Naive thymus-derived CD4-positive, alpha-beta T cell (primary cell): Measurements from ENCODE around the gene NKPD1. TPM values are rescaled to one million over a fixed set of nuclear protein-coding genes. Genes with fewer than 3 reads are reported as not detected.

Source experiments
- ATAC-seq: fragments of 150-1000 bp; cut with Tn5 transposase; 2 replicates; pipeline ENCODE4 v1.10.0; 2021; ENCODE audit warnings: mild to moderate bottlenecking, moderate library complexity
- CTCF ChIA-PET: fragments of 350-600 bp; sonication (Branson Sonifier 250); formaldehyde crosslinking; loops from one replicate; lab custom pipeline; 2021; ENCODE audit warnings: antibody characterized with exemption; lab: Charles Lee
- POLR2A ChIA-PET: fragments of 350-600 bp; sonication (Branson Sonifier 250); formaldehyde crosslinking; loops from one replicate; lab custom pipeline; 2021; ENCODE audit warnings: antibody characterized with exemption, inconsistent platforms; lab: Charles Lee
- DNase-seq, 9 donors: peaks; one replicate each; pipeline versions ENCODE4 v3.0.0 to v3.0.0-alpha.2; 2020 to 2022; ENCODE audit warnings: mixed read lengths in 1 of 9
- H3K27ac ChIP-seq: one replicate; pipeline ENCODE4 v1.7.0; 2013; ENCODE audit warnings: mild to moderate bottlenecking, low read depth, low read length, moderate library complexity
- H3K27me3 ChIP-seq, 2 donors: one replicate each; pipeline ENCODE4 v1.7.0; 2013; ENCODE audit warnings: low read length in 2 of 2, mild to moderate bottlenecking in 2 of 2, moderate library complexity in 2 of 2; ENCODE audit not compliant: control insufficient read depth in 2 of 2, insufficient read depth in 2 of 2
- H3K36me3 ChIP-seq, 3 experiments: 1 replicate in 2 of 3; 2 replicates in 1 of 3; pipeline ENCODE4 v1.7.0; 2013; ENCODE audit warnings: low read length in 3 of 3, mild to moderate bottlenecking in 3 of 3, moderate library complexity in 1 of 3; ENCODE audit not compliant: insufficient read depth in 3 of 3, control insufficient read depth in 2 of 3
- H3K4me1 ChIP-seq, 2 donors: one replicate each; pipeline ENCODE4 v1.7.0; 2013; ENCODE audit warnings: low read length in 2 of 2, mild to moderate bottlenecking in 2 of 2, moderate library complexity in 1 of 2; ENCODE audit not compliant: control insufficient read depth in 2 of 2, insufficient read depth in 2 of 2
- H3K4me3 ChIP-seq: 2 replicates; pipeline ENCODE4 v1.7.0; 2013; ENCODE audit warnings: mild to moderate bottlenecking, low read length
- H3K9me3 ChIP-seq, 3 experiments: 1 replicate in 2 of 3; 2 replicates in 1 of 3; pipeline ENCODE4 v1.7.0; 2013; ENCODE audit warnings: low read length in 3 of 3; ENCODE audit not compliant: control insufficient read depth in 2 of 3
- H3K27ac Mint-ChIP-seq, 9 donors: one replicate each; pipeline ENCODE4 v1.8.0; 2020 to 2022; ENCODE audit warnings: mixed read lengths in 9 of 9, mild to moderate bottlenecking in 8 of 9, moderate library complexity in 5 of 9, inconsistent platforms in 2 of 9
- H3K27me3 Mint-ChIP-seq, 5 donors: one replicate each; pipeline ENCODE4 v1.8.0; 2021 to 2022; ENCODE audit warnings: mixed read lengths in 5 of 5, mild to moderate bottlenecking in 1 of 5
- H3K36me3 Mint-ChIP-seq, 5 donors: one replicate each; pipeline ENCODE4 v1.8.0; 2020 to 2022; ENCODE audit warnings: mixed read lengths in 5 of 5, mild to moderate bottlenecking in 3 of 5, inconsistent platforms in 1 of 5
- H3K4me1 Mint-ChIP-seq, 7 donors: one replicate each; pipeline ENCODE4 v1.8.0; 2020 to 2022; ENCODE audit warnings: mixed read lengths in 7 of 7, mild to moderate bottlenecking in 3 of 7, inconsistent platforms in 1 of 7
- H3K4me3 Mint-ChIP-seq, 10 donors: one replicate each; pipeline ENCODE4 v1.8.0; 2020 to 2022; ENCODE audit warnings: mild to moderate bottlenecking in 10 of 10, mixed read lengths in 10 of 10, moderate library complexity in 6 of 10, inconsistent platforms in 2 of 10
- H3K9me3 Mint-ChIP-seq, 11 donors: one replicate each; pipeline ENCODE4 v1.8.0; 2020 to 2022; ENCODE audit warnings: mixed read lengths in 11 of 11, mild to moderate bottlenecking in 4 of 11, inconsistent platforms in 1 of 11, moderate library complexity in 1 of 11
- intact Hi-C, 2 donors: fragments of 100-400 bp; cut with micrococcal nuclease; formaldehyde crosslinking; loops; one replicate each; pipeline ENCODE4 v1.15.1; 2023
- polyA plus RNA-seq, 2 donors: library from polyadenylated mRNA; unstranded; fragments of 300-500 nt; fragmentation: Illumina TruSeq; gene quantifications; one replicate each; pipeline ENCODE4 v1.2.3, GENCODE V29; 2021
- total RNA-seq, 6 experiments: library from RNA in 5 of 6; stranded (reverse) in 5 of 6; gene quantifications; 1 replicate in 5 of 6; 2 replicates in 1 of 6; pipeline ENCODE4 v1.2.3 and lab custom pipeline; 2021 to 2026

NKPD1 gene
- total and polyA plus RNA-seq, 7 experiments from 2014 or later, result 0.07 to 1.2 (median 0.68) TPM

- Histone ChIP-seq H3K27ac (no peak overlapping the region), H3K36me3 (no peaks in the 10 kb centered on the region), H3K4me3 (peak overlapping the region; percentile 51), H3K27me3 (no peaks in the 10 kb centered on the region), H3K9me3 (no peaks in the 10 kb centered on the region), H3K4me1 (peaks cover 7 to 21% of the 10 kb centered on the region in 2 donors)
- DNase-seq (peak; percentile 26 to 63 (median 50)), ATAC-seq (peak; percentile 70)
- H3K4me1 Mint-ChIP-seq, result peaks cover 9 to 28% (median 22%) of the 10 kb centered on the region in 7 donors
- CTCF ChIA-PET, result interaction anchor here (1.3 to 1.8 kb wide), 2 partner anchors 49 to 61 kb away, joined by 3 to 5 read pairs; no protein-coding TSS in a partner anchor
- peaks cover 0 to 4% (median 0%) of the 10 kb centered on the region in 11 donors for H3K9me3 Mint-ChIP-seq
- H3K27ac Mint-ChIP-seq, result peak overlapping the region in 7 of 9 donors; percentile 14 to 78 (median 57)
- intact Hi-C loops, result loop anchor here in 1 of 2 donors (1.0 to 2.0 kb wide), 2 partner anchors 26 to 60 kb away; partner anchors contain the start of genes BLOC1S3, PPP1R37 and TRAPPC6A
- peaks cover 6 to 30% (median 10%) of the 10 kb centered on the region in 5 donors for H3K27me3 Mint-ChIP-seq
- H3K4me3 Mint-ChIP-seq, result peak overlapping the region; percentile 76 to 90 (median 82)
- H3K36me3 Mint-ChIP-seq, result peaks cover 0 to 13% (median 0%) of the 10 kb centered on the region in 5 donors
- POLR2A ChIA-PET, result interaction anchor here (1.3 to 3.9 kb wide), 4 partner anchors 12 to 61 kb away, joined by 3 to 29 read pairs (median 8); partner anchors contain the start of genes BLOC1S3, PPP1R37 and TRAPPC6A
Observed at GRCh38 chr19:45152504-45153338, 8.1 kb downstream of the NKPD1 start.

- intact Hi-C loops, result loop anchor here in 1 of 2 donors (2.0 kb wide), 1 partner anchor 59 kb away; the partner anchor contains the start of gene PPP1R37
- H3K27me3 ChIP-seq, result no peaks in the 10 kb centered on the region
- CTCF ChIA-PET, result interaction anchor here (1.3 kb wide), 1 partner anchor 60 kb away, joined by 3 read pairs; no protein-coding TSS in a partner anchor
- POLR2A ChIA-PET, result interaction anchor here (1.3 to 3.9 kb wide), 4 partner anchors 12 to 60 kb away, joined by 3 to 29 read pairs (median 8); partner anchors contain the start of genes BLOC1S3, PPP1R37 and TRAPPC6A
- no peaks in the 10 kb centered on the region for H3K9me3 ChIP-seq
- ATAC-seq (no peak), DNase-seq (no peak)
- H3K4me3 ChIP-seq, result peak overlapping the region; percentile 51
- H3K4me1 Mint-ChIP-seq, result peaks cover 9 to 28% (median 22%) of the 10 kb centered on the region in 7 donors
- peak overlapping the region in 1 of 9 donors; percentile 46 for H3K27ac Mint-ChIP-seq
- H3K36me3 ChIP-seq, result peaks cover 0 to 5% (median 0%) of the 10 kb centered on the region in 3 experiments
- H3K36me3 Mint-ChIP-seq, result peaks cover 0 to 15% (median 0%) of the 10 kb centered on the region in 5 donors
- no peak overlapping the region for H3K27ac ChIP-seq
- H3K4me1 ChIP-seq, result peaks cover 7 to 21% of the 10 kb centered on the region in 2 donors
- H3K27me3 Mint-ChIP-seq, result peaks cover 1 to 30% (median 5%) of the 10 kb centered on the region in 5 donors
- H3K9me3 Mint-ChIP-seq, result peaks cover 0 to 4% (median 0%) of the 10 kb centered on the region in 11 donors
- peak overlapping the region in 9 of 10 donors; percentile 38 to 90 (median 53) for H3K4me3 Mint-ChIP-seq
Observed at GRCh38 chr19:45151821-45152503, 8.8 kb downstream of the NKPD1 start.

GRCh38 chr19:45151320-45151719, 9.5 kb downstream of the NKPD1 start:
- no peak for DNase-seq
- H3K27me3 ChIP-seq, result no peaks in the 10 kb centered on the region
- ChIA-PET CTCF (no interaction called here), POLR2A (interaction anchor here (3.9 kb wide), 1 partner anchor 27 kb away, joined by 29 read pairs; the partner anchor contains the start of genes BLOC1S3 and TRAPPC6A)
- peaks cover 0 to 10% (median 0%) of the 10 kb centered on the region in 3 experiments for H3K36me3 ChIP-seq
- H3K27me3 Mint-ChIP-seq, result peaks cover 0 to 30% (median 5%) of the 10 kb centered on the region in 5 donors
- peaks cover 0 to 15% (median 0%) of the 10 kb centered on the region in 5 donors for H3K36me3 Mint-ChIP-seq
- peaks cover 0 to 4% (median 0%) of the 10 kb centered on the region in 11 donors for H3K9me3 Mint-ChIP-seq
- ATAC-seq, result no peak
- no peaks in the 10 kb centered on the region for H3K9me3 ChIP-seq
- H3K27ac Mint-ChIP-seq, result peak overlapping the region in 1 of 9 donors; percentile 46
- peaks cover 7 to 21% of the 10 kb centered on the region in 2 donors for H3K4me1 ChIP-seq
- H3K4me3 ChIP-seq, result no peak overlapping the region
- H3K4me3 Mint-ChIP-seq, result peak overlapping the region in 9 of 10 donors; percentile 37 to 90 (median 48)
- intact Hi-C loops, result no loop called here
- H3K27ac ChIP-seq, result no peak overlapping the region
- peaks cover 9 to 28% (median 22%) of the 10 kb centered on the region in 7 donors for H3K4me1 Mint-ChIP-seq

GRCh38 chr19:45150751-45151281, 10.0 kb downstream of the NKPD1 start:
- Histone ChIP-seq H3K9me3 (no peaks in the 10 kb centered on the region), H3K27ac (no peak overlapping the region), H3K27me3 (no peaks in the 10 kb centered on the region), H3K4me3 (no peak overlapping the region), H3K4me1 (peaks cover 7 to 21% of the 10 kb centered on the region in 2 donors), H3K36me3 (peaks cover 0 to 15% (median 0%) of the 10 kb centered on the region in 3 experiments)
- H3K27ac Mint-ChIP-seq, result no peak overlapping the region
- H3K27me3 Mint-ChIP-seq, result peaks cover 0 to 30% (median 5%) of the 10 kb centered on the region in 5 donors
- ATAC-seq, result no peak
- H3K4me3 Mint-ChIP-seq, result peak overlapping the region in 2 of 10 donors; percentile 34 to 48
- ChIA-PET POLR2A (interaction anchor here (3.9 kb wide), 1 partner anchor 28 kb away, joined by 29 read pairs; the partner anchor contains the start of genes BLOC1S3 and TRAPPC6A), CTCF (no interaction called here)
- intact Hi-C loops, result no loop called here
- DNase-seq, result no peak
- peaks cover 0 to 15% (median 0%) of the 10 kb centered on the region in 5 donors for H3K36me3 Mint-ChIP-seq
- H3K4me1 Mint-ChIP-seq, result peaks cover 9 to 28% (median 22%) of the 10 kb centered on the region in 7 donors
- peaks cover 0 to 4% (median 0%) of the 10 kb centered on the region in 11 donors for H3K9me3 Mint-ChIP-seq

- Histone ChIP-seq H3K36me3 (peaks cover 0 to 19% (median 0%) of the 10 kb centered on the region in 3 experiments), H3K4me1 (peaks cover 7 to 21% of the 10 kb centered on the region in 2 donors), H3K27me3 (no peaks in the 10 kb centered on the region), H3K27ac (no peak overlapping the region), H3K4me3 (no peak overlapping the region), H3K9me3 (no peaks in the 10 kb centered on the region)
- ATAC-seq, result no peak
- ChIA-PET CTCF (no interaction called here), POLR2A (interaction anchor here (0.8 kb wide), 1 partner anchor 52 kb away, joined by 3 read pairs; no protein-coding TSS in a partner anchor)
- DNase-seq, result no peak
- Mint-ChIP-seq H3K9me3 (peaks cover 0 to 4% (median 0%) of the 10 kb centered on the region in 11 donors), H3K4me1 (peaks cover 9 to 28% (median 22%) of the 10 kb centered on the region in 7 donors), H3K27me3 (peaks cover 0 to 28% (median 4%) of the 10 kb centered on the region in 5 donors), H3K4me3 (no peak overlapping the region), H3K36me3 (peaks cover 0 to 15% (median 0%) of the 10 kb centered on the region in 5 donors), H3K27ac (no peak overlapping the region)
- intact Hi-C loops, result no loop called here
Observed at GRCh38 chr19:45150180-45150579, 10.6 kb downstream of the NKPD1 start.
